ENCODE results near the gene LRRN4. TPM values are rescaled to one million over a fixed set of nuclear protein-coding genes. Genes with fewer than 3 reads are reported as not detected.

Gene LRRN4
- total and polyA plus RNA-seq, 2 of the 8 experiments (the other 6 are each of a cell fraction or from before 2014, with no cell fraction given): 0.21 to 0.89 TPM

GRCh38 chr20:6030453-6031080 lies 23.3 kb downstream of the LRRN4 start:
- Histone ChIP-seq H3K79me2 (ENCODE audit: control insufficient read depth in 1 of 2, insufficient read depth in 2 of 2, low read length in 2 of 2) (no peaks in the 10 kb centered on the region; a peak in 1 of 4 replicates), H2BK20ac (ENCODE audit: low read length) (no peak overlapping the region), H4K5ac (ENCODE audit: insufficient read length, low read depth, low read length) (no peak overlapping the region), H3K79me1 (ENCODE audit: low read depth, low read length) (no peaks in the 10 kb centered on the region), H3K4me2 (ENCODE audit: insufficient read depth in 1 of 2, low read depth in 2 of 2, low read length in 2 of 2) (no peak overlapping the region), H3K23ac (ENCODE audit: insufficient read length) (no peak overlapping the region), H3K4me1 (replicated peaks in 1 of 4; ENCODE audit: control insufficient read depth in 3 of 4, insufficient read depth in 4 of 4, low read length in 3 of 4) (no peaks in the 10 kb centered on the region), H3K23me2 (ENCODE audit: low read depth, low read length) (no peaks in the 10 kb centered on the region), H3K27ac (ENCODE audit: low read depth, low read length) (no peak overlapping the region), H3K4me3 (ENCODE audit: extremely low read depth in 1 of 4, insufficient read depth in 2 of 4, low read depth in 3 of 4, low read length in 4 of 4) (no peak overlapping the region), H2BK120ac (replicated peaks; ENCODE audit: low read depth, low read length) (no peak overlapping the region), H3K36me3 (ENCODE audit: control insufficient read depth in 2 of 4, insufficient read depth in 4 of 4, low read length in 3 of 4) (peaks cover 0 to 17% (median 11%) of the 10 kb centered on the region in 4 experiments; a peak in 7 of 8 replicates), H4K8ac (ENCODE audit: extremely low read depth, insufficient read depth, low read length) (no peak overlapping the region), H3K4ac (replicated peaks; ENCODE audit: insufficient read length, low read depth, low read length) (no peak overlapping the region), H3K14ac (ENCODE audit: insufficient read length) (no peak overlapping the region), H3K18ac (ENCODE audit: extremely low read depth, low read length) (no peak overlapping the region), H2BK15ac (ENCODE audit: low read length) (no peak overlapping the region), H2BK12ac (ENCODE audit: low read depth, low read length) (no peak overlapping the region), H3K9ac (replicated peaks in 1 of 4; ENCODE audit: extremely low read depth in 1 of 4, low read depth in 3 of 4, low read length in 3 of 4) (no peak overlapping the region), H4K20me1 (replicated peaks in 1 of 2; ENCODE audit: control insufficient read depth in 1 of 2, insufficient read depth in 2 of 2, low read length in 2 of 2) (peaks cover 0 to 4% of the 10 kb centered on the region in 2 experiments), H2BK5ac (ENCODE audit: low read depth, low read length) (no peak overlapping the region), H2AK5ac (ENCODE audit: low read depth, low read length) (no peak overlapping the region), H3K27me3 (replicated peaks in 1 of 4; ENCODE audit: control insufficient read depth in 3 of 4, extremely low read depth in 1 of 4, insufficient read depth in 3 of 4, low read length in 3 of 4) (no peaks in the 10 kb centered on the region), H4K91ac (replicated peaks; ENCODE audit: insufficient read length, low read length) (no peak overlapping the region), H3K9me3 (ENCODE audit: insufficient read depth in 2 of 2, low read depth in 1 of 2, low read length in 1 of 2) (no peaks in the 10 kb centered on the region), H3K56ac (replicated peaks; ENCODE audit: insufficient read length, low read depth, low read length) (no peak overlapping the region), H2AFZ (ENCODE audit: low read length) (no peak overlapping the region)
- DNase-seq (ENCODE audit: low read depth in 1 of 2, low spot score in 2 of 2): no peak
- CTCF ChIA-PET (ENCODE audit: partially characterized antibody): interaction anchor here (0.6 to 1.2 kb wide), 2 partner anchors 43 to 503 kb away, joined by 3 to 9 read pairs; no protein-coding TSS in a partner anchor
- 89% methylated on average over 6 of the region's 6 CpGs; no CpG with 5 or more reads in 1 of the 2 experiments for WGBS, 2 experiments (ENCODE audit: extremely low coverage in 1 of 2, insufficient coverage in 1 of 2, insufficient read length in 1 of 2, insufficient replicate concordance in 2 of 2, low coverage in 1 of 2, low lambda C conversion rate in 2 of 2, missing lambda C conversion rate in 1 of 2)
- TF ChIP-seq SP4 (IDR thresholded peaks at IDR 0.05; ENCODE audit: low read length): no peak
- no peak for TF ChIP-seq POU5F1 (IDR thresholded peaks at IDR 0.05; ENCODE audit: low read depth, low read length)
- TF ChIP-seq, protein P1, sequence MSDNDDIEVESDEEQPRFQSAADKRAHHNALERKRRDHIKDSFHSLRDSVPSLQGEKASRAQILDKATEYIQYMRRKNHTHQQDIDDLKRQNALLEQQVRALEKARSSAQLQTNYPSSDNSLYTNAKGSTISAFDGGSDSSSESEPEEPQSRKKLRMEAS (IDR thresholded peaks at IDR 0.05): no peak
- no peak for TF ChIP-seq POLR2A (IDR thresholded peaks at IDR 0.05; ENCODE audit: control extremely low read depth in 1 of 2, low read depth in 2 of 2, low read length in 2 of 2)
- no peak for TF ChIP-seq CEBPB (IDR thresholded peaks at IDR 0.05; ENCODE audit: low read depth, low read length)
- TF ChIP-seq JUN (IDR thresholded peaks at IDR 0.05; ENCODE audit: low read depth, low read length): no peak
- no peak for TF ChIP-seq SP2 (IDR thresholded peaks at IDR 0.05; ENCODE audit: low read length)
- no peak for TF ChIP-seq SP1 (IDR thresholded peaks at IDR 0.05; ENCODE audit: low read depth, low read length)
- FAIRE-seq: no peak
- POLR2A ChIA-PET (ENCODE audit: partially characterized antibody): interaction anchor here (0.7 to 0.9 kb wide), 2 partner anchors 12 to 23 kb away, joined by 3 read pairs; no protein-coding TSS in a partner anchor

All from H1 (cell line).